B cell (primary cell): ENCODE results near the gene KRAS. TPM values are rescaled to one million over a fixed set of nuclear protein-coding genes. Genes with fewer than 3 reads are reported as not detected.

ENCODE experiments used
- ATAC-seq: fragments of 200-7000 bp; cut with Tn5 transposase; one replicate; pipeline ENCODE4 v1.10.0; 2021; ENCODE audit warnings: low read depth, mild to moderate bottlenecking, moderate number of reproducible peaks, moderate library complexity
- CTCF ChIA-PET: fragments of 350-600 bp; sonication (Branson Sonifier 250); formaldehyde crosslinking; loops from one replicate; lab custom pipeline; 2021; ENCODE audit warnings: antibody characterized with exemption, inconsistent platforms; lab: Charles Lee
- POLR2A ChIA-PET: fragments of 350-600 bp; sonication (Branson Sonifier 250); formaldehyde crosslinking; loops from one replicate; lab custom pipeline; 2021; ENCODE audit warnings: antibody characterized with exemption; lab: Charles Lee
- DNase-seq: peaks from one replicate; pipeline ENCODE4 v3.0.0; 2013
- H2AFZ ChIP-seq: 2 replicates; pipeline ENCODE4 v1.6.1; 2012; ENCODE audit warnings: mild to moderate bottlenecking, low read depth, low read length; ENCODE audit not compliant: insufficient read depth, poor library complexity, severe bottlenecking
- H3K27ac ChIP-seq, 2 donors: 1 replicate in 1 of 2; 2 replicates in 1 of 2; pipeline ENCODE4 v1.5.1; 2012 to 2013; ENCODE audit warnings: low read length in 2 of 2, mild to moderate bottlenecking in 2 of 2, moderate library complexity in 1 of 2
- H3K27me3 ChIP-seq, 4 experiments: fragments of 200-600 bp in 1 of 4; sonication (generic) in 1 of 4; replicated peaks in 1 of 4; 1 replicate in 2 of 4; 2 replicates in 2 of 4; pipeline versions ENCODE4 v1.6.1 to v1.7.0; 2013 to 2016; ENCODE audit warnings: low read length in 3 of 4, mild to moderate bottlenecking in 2 of 4, mixed read lengths in 1 of 4, moderate library complexity in 1 of 4; ENCODE audit not compliant: insufficient read depth in 4 of 4, control insufficient read depth in 3 of 4; ENCODE audit errors: control extremely low read depth in 1 of 4
- H3K36me3 ChIP-seq, 2 experiments: replicated peaks in 1 of 2; 1 replicate in 1 of 2; 2 replicates in 1 of 2; pipeline versions ENCODE4 v1.6.1 to v1.7.1; 2013; ENCODE audit warnings: low read length in 1 of 2; ENCODE audit not compliant: insufficient read depth in 2 of 2, control insufficient read depth in 1 of 2; ENCODE audit errors: control extremely low read depth in 1 of 2, extremely low read depth in 1 of 2
- H3K4me1 ChIP-seq, 2 donors: fragments of 200-600 bp in 1 of 2; sonication (generic) in 1 of 2; 1 replicate in 1 of 2; 2 replicates in 1 of 2; pipeline versions ENCODE4 v1.5.1 to v1.6.1; 2013 to 2017; ENCODE audit warnings: low read length in 2 of 2; ENCODE audit not compliant: control insufficient read depth in 2 of 2, insufficient read depth in 2 of 2
- H3K4me2 ChIP-seq: replicated peaks from 2 replicates; pipeline ENCODE3; 2012; ENCODE audit warnings: mild to moderate bottlenecking, low read depth, low read length; ENCODE audit not compliant: poor library complexity, severe bottlenecking
- H3K4me3 ChIP-seq, 5 experiments: fragments of 200-600 bp in 1 of 5; sonication (generic) in 1 of 5; 1 replicate in 3 of 5; 2 replicates in 2 of 5; pipeline versions ENCODE4 v1.5.1 to v1.7.0; 2011 to 2016; ENCODE audit warnings: low read length in 4 of 5, mild to moderate bottlenecking in 4 of 5, low read depth in 2 of 5, control low read depth in 1 of 5, moderate library complexity in 1 of 5; ENCODE audit not compliant: insufficient read depth in 1 of 5; ENCODE audit errors: control extremely low read depth in 1 of 5, extremely low read depth in 1 of 5
- H3K79me2 ChIP-seq: fragments of 200-600 bp; sonication (generic); one replicate; pipeline ENCODE4 v1.6.0; 2016; ENCODE audit warnings: low read length; ENCODE audit not compliant: control insufficient read depth, insufficient read depth
- H3K9ac ChIP-seq: fragments of 200-600 bp; sonication (generic); 2 replicates; pipeline ENCODE4 v1.6.1; 2017; ENCODE audit warnings: mild to moderate bottlenecking, low read length, moderate library complexity
- H3K9me3 ChIP-seq, 3 donors: one replicate each; pipeline versions ENCODE4 v1.6.1 to v1.7.1; 2013; ENCODE audit warnings: low read length in 2 of 3; ENCODE audit not compliant: control insufficient read depth in 2 of 3, insufficient read depth in 1 of 3; ENCODE audit errors: control extremely low read depth in 1 of 3
- H4K20me1 ChIP-seq: 2 replicates; pipeline ENCODE4 v1.6.0; 2012; ENCODE audit warnings: mild to moderate bottlenecking, low read length; ENCODE audit not compliant: insufficient read depth, control insufficient read depth, poor library complexity, severe bottlenecking
- H3K27ac Mint-ChIP-seq: one replicate; pipeline ENCODE4 v1.8.0; 2021; ENCODE audit warnings: mixed read lengths
- H3K27me3 Mint-ChIP-seq: one replicate; pipeline ENCODE4 v1.8.0; 2021; ENCODE audit warnings: mixed read lengths
- H3K4me1 Mint-ChIP-seq: one replicate; pipeline ENCODE4 v1.8.0; 2021; ENCODE audit warnings: mixed read lengths
- H3K4me3 Mint-ChIP-seq: one replicate; pipeline ENCODE4 v1.8.0; 2021; ENCODE audit warnings: mixed read lengths
- H3K9me3 Mint-ChIP-seq: one replicate; pipeline ENCODE4 v1.8.0; 2022; ENCODE audit warnings: mixed read lengths; ENCODE audit not compliant: insufficient read depth
- EZH2 ChIP-seq: IDR thresholded peaks from 2 replicates; pipeline ENCODE4 v1.6.1; 2012; ENCODE audit warnings: borderline replicate concordance, low read depth, mild to moderate bottlenecking, moderate library complexity, low read length; ENCODE audit not compliant: insufficient read depth, poor library complexity, severe bottlenecking
- WGBS: methylation state at CpG from one replicate; pipeline ENCODE4 v1.1.5; 2013; ENCODE audit warnings: missing lambda C conversion rate; ENCODE audit not compliant: insufficient coverage; 5-methylcytosine and 5-hydroxymethylcytosine counted together
- intact Hi-C: fragments of 100-400 bp; cut with micrococcal nuclease; formaldehyde crosslinking; loops from one replicate; pipeline ENCODE4 v1.10.0; 2022
- polyA plus RNA-seq: library from polyadenylated mRNA; depleted of rRNA; stranded (reverse); fragments of >200 nt; gene quantifications from 2 replicates; pipeline ENCODE4 v1.2.3, GENCODE V29; 2012
- total RNA-seq, 2 donors: library from RNA; stranded (reverse); fragments of 120-200 nt in 1 of 2; gene quantifications; 1 replicate in 1 of 2; 2 replicates in 1 of 2; pipeline versions ENCODE4 v1.2.3 to v1.2.4, GENCODE V29; 2013 to 2022
- TF ChIP-seq, protein P1 (sequence below): fragments of 200-600 bp; IDR thresholded peaks from one replicate; pipeline ENCODE4 v1.8.0; 2022; ENCODE audit warnings: antibody characterized with exemption, mild to moderate bottlenecking

Gene KRAS
- total and polyA plus RNA-seq, 2 donors (not counting 1 experiment from before 2014, with no cell fraction given): 7.2 to 41.8 TPM

DNA sequence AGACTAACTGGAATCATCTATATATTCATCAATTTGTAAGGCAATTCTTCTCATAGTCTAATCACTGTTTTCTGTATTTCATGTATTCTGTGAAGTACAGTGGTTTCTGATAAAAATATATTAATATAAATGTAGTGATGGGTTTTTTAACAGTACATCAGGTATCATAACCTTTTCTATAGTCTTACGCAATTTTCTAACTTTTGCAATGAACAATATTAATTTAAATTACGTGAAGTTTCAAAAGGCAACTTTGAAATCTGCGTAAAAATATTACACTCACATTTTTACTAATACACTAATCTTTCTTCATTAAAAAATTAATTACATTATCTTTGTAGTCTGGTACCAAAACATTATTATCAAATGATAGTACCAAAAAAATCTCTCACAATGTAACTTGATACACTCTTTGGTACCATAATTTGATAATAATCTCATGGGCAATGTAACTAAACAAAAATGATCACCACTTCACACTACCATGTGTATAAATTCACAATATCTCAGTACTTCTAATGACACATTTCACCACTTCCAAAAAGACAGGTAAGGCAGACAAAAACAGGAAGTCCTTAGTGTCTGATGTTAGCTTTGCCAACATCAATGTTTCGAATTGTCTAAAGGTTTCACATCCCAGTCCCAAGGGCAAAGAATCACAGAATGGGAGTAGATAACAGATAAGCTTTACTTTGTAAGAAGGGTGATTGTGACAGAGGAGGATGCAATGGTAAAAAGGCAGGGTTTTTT lies 64.5 kb downstream of the KRAS start:
- WGBS: no CpG with 5 or more reads among the region's 4 CpGs
- POLR2A ChIA-PET: interaction anchor here (0.7 kb wide), 1 partner anchor 212 kb away, joined by 3 read pairs; no protein-coding TSS in a partner anchor
- H3K4me1 Mint-ChIP-seq: peaks cover 8% of the 10 kb centered on the region

More for the DNA sequence above, 64.5 kb downstream of the KRAS start:
- Histone ChIP-seq H3K9ac (peak overlapping the region; percentile 42), H2AFZ (peak overlapping the region; percentile 40), H3K36me3 (no peaks in the 10 kb centered on the region), H3K4me2 (peak overlapping the region; percentile 54), H3K4me3 (peak overlapping the region in 2 of 5 experiments; percentile 45 to 51), H3K9me3 (peaks cover 0 to 1% (median 0%) of the 10 kb centered on the region in 3 donors), H4K20me1 (no peaks in the 10 kb centered on the region), H3K4me1 (peaks cover 0 to 3% of the 10 kb centered on the region in 2 donors), H3K27ac (no peak overlapping the region), H3K79me2 (no peaks in the 10 kb centered on the region), H3K27me3 (no peaks in the 10 kb centered on the region)
- peak overlapping the region; percentile 77 for H3K4me3 Mint-ChIP-seq
- no peak for TF ChIP-seq EZH2
- TF ChIP-seq, protein P1, sequence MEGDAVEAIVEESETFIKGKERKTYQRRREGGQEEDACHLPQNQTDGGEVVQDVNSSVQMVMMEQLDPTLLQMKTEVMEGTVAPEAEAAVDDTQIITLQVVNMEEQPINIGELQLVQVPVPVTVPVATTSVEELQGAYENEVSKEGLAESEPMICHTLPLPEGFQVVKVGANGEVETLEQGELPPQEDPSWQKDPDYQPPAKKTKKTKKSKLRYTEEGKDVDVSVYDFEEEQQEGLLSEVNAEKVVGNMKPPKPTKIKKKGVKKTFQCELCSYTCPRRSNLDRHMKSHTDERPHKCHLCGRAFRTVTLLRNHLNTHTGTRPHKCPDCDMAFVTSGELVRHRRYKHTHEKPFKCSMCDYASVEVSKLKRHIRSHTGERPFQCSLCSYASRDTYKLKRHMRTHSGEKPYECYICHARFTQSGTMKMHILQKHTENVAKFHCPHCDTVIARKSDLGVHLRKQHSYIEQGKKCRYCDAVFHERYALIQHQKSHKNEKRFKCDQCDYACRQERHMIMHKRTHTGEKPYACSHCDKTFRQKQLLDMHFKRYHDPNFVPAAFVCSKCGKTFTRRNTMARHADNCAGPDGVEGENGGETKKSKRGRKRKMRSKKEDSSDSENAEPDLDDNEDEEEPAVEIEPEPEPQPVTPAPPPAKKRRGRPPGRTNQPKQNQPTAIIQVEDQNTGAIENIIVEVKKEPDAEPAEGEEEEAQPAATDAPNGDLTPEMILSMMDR: no peak
- intact Hi-C loops: loop anchor here (1.0 kb wide), 1 partner anchor 31 kb away; no protein-coding TSS in a partner anchor
- DNase-seq: peak; percentile 37
- H3K27ac Mint-ChIP-seq: peak overlapping the region; percentile 20
- peak; percentile 39 for ATAC-seq
- H3K27me3 Mint-ChIP-seq: no peaks in the 10 kb centered on the region
- CTCF ChIA-PET: interaction anchor here (0.6 to 1.4 kb wide), 2 partner anchors 9 to 31 kb away, joined by 3 read pairs; partner anchors contain the start of genes DNAI7 and ETFRF1
- no peaks in the 10 kb centered on the region for H3K9me3 Mint-ChIP-seq
